HG02798 (cell line): ENCODE measurements around the gene TRHDE.

Experiments
- ATAC-seq: cut with Tn5 transposase; IDR thresholded peaks from one replicate; pipeline ENCODE4 v1.9.1; 2021; ENCODE audit warnings: mild to moderate bottlenecking; ENCODE audit not compliant: unreplicated experiment, poor library complexity

TRHDE gene

GRCh38 chr12:72272091-72272661 is at the start of gene TRHDE:
Gene TRHDE (plus strand): TSS chr12:72272370. CDS start chr12:72272644, 274 bp downstream.
- ATAC-seq, result no peak

DNA sequence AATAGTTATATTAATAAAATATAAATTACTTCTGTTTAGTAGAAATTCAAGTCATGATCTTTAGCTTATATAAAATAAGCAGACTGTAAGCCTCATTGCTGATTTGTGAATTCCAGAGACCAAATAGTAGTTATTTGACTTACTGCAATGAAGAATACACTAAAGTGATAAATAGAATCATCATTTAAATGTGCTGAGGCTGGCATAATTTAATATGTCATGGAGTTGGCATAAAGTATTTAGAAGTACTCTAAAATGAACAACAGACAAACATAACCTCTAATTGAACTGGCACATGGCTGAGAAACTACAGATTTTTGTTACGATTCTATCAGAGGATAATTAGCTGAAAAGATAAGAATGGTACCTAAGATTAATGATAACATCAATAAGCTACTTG is 45.7 kb upstream of the TRHDE start:
- no peak for ATAC-seq

GRCh38 chr12:72228424-72228823 is 43.7 kb upstream of the TRHDE start:
- no peak for ATAC-seq

- ATAC-seq, result no peak
These were observed 41.6 kb upstream of the TRHDE start for GRCh38 chr12:72230589-72230988.

DNA sequence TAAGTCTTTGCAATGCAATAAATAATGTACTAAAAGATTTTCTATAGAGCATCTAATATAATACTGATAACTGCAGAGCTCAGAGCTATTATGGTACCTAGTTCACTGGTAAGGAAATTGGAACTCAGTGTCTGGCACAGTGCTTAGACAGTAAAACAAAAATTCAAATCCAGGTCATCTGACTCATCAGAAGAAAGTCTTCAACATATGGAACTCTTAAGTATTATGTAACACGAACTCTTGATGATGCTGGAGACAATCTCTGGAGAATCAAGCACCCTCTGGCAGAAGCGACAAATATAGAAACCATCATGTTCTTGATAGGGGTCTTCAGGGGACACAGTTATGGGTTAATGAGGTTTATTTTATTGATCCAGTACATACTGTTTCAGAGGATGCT is 37.3 kb upstream of the TRHDE start:
- ATAC-seq, result no peak

DNA sequence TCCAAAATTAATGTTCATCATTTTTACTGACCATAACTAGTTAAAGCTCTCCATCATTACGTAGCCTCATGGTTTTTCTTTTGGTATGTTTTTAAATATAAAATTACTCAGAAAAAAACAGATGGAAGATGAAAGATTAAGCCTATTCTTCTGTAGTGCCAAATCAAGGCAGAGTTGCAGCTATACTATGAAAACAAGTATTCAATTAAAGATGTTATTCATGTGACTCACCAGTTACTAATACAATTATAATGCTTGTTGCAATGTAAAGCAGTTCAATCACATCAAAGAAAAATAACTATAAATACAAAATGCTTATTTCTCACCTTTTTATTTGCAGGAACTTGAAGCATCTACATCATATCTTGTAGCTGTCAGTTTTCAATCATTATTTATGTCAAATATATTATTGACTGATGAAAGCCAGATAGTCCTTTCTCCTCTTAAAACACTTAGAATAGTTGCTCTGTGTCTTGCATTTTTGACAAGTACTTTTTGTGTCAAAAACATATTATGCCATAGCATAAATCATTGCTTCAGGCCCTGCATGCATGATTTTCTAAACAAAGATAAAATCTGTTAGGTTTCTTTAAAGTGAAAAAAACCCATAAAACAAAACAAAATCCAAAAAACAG is 36.0 kb upstream of the TRHDE start:
- no peak for ATAC-seq

DNA sequence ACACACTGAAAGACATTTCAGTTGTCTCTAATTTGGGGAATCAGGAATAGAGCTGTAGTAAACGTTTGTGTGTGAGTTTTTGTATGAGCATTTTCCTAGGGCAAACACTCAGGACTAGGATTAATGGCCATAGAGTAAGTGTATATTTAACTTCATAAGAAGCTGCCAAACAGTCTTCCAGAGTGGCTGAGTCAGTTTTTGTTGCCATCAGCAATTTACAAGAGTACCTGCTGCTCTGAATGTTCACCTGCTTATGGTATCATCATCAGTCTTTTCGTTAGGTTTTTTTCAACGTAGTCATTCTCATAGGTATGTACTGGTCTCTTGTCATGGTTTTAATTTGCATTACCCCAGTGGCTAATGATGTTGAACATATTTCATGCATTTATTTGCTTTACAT is 30.6 kb upstream of the TRHDE start:
- no peak for ATAC-seq

DNA sequence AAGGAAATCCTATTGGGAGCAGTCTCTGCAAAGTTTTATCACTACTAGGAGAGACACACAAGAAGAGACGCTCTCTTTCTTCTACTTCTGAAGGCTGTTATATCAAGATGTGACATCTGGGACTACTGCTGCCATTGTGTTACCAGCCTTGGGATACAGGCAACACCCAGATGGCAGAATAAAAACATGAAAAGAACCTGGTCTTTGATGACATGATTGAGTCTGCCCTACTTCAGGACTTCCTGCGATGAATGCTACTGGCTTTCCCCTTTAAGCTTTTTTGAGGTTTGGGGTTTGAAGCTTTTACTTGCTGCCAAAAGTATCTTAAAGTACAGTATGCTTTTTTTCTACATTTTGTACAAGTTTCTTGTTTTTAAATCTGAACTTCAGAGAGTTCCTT is 29.2 kb upstream of the TRHDE start:
- no peak for ATAC-seq

DNA sequence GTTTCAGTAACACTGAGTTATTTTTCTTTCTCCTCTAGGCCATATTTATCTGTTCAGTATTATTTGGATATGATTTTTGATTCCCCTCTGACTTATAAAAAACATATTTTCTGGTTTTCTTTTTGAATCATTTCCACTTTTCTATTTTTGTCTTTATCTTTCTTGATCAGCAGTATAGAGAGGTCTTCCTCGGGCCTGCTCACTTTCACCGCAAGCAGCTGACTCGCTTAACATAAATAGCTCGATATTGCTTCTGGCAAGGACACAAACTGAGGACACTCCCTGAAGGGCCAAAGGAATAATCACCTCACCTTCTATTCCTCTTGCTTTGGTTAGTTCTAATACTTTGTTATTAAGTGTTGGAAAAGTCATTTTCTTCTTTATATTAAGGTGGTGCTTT is 25.8 kb upstream of the TRHDE start:
- ATAC-seq, result no peak

DNA sequence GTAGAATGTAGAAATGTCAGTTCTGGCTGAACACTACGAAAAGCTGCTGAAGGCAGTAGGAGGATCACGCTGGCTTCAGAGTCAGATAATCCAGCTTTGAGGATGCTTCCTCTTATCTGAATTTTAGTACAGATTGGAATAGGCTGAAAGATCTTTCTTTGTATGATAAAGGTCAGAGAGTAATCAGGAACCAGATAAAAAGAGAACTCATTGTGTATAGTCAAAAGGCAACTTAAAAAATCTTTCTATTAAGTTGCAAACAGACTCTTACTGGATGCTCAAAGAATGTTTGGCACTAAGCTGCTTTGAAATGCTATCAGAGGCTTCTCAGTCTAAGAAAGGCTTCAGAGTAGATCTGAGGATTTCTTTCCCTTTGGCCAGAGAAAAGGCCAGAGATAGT is 21.8 kb upstream of the TRHDE start:
- no peak for ATAC-seq

DNA sequence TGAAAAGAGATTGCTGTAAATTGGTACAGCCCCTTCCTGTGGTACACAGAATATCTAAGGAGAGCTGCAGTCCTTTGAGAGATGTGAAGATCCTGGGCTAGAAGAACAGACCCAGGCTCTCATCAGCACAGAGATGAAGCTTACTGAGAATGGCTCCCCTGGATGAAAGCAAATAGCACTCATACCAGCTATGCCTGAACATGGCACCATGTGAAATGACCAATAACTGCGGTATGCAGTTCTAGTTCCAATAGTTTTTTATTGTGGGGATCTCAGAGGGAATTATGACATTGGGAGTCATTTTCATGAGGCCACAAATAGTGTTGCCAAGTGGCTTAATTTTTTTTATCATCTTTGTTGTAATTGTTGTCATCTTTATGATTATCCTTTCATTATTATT is 15.4 kb upstream of the TRHDE start:
- ATAC-seq, result no peak

DNA sequence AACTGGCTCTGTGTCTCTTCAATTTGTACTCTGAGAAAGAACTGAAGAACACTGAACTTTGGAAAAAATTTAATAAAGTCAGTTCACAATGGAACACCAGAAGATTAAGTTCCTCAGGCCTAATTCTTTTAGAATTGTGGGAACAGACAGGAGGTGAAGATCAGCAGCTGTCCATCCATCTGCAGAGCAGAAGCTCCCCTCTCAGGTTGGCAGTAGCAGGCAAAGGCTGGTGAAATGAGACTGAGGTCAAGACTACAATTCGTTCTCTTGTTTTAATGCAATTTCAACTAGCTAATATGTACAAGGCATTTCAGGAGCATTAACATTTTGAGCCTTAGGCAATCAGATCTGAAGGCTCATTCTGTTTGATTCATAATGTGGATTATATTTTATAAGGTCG is 10.3 kb upstream of the TRHDE start:
- ATAC-seq, result no peak

DNA sequence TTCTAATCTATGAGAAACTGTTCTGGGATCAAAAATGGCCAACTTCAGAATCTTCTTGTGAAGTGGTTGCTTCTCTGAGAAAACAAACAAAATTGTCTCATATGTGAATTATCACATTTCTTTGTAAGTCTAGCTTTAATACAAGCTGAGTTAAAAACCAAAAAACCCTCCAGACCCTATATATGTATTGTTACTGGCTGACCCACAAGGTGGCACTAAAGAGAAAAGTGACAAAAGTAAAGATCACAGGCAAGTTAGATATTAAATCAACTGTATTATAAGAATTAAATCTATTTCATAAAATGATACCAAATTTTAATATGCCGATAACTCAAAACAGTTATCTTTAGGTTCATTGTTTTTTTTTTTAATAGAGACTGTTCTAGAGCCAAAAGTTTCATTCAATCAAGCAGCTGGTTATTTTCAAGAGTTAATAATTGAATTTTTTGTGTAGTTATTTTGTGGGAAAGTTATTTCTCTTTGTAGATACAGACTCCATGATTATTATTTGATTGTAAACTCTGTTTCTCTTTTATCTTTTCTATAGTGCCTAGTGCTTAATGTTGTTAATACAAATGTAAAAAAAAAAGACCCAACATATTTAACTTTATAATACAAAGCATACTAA is 7.5 kb upstream of the TRHDE start:
- ATAC-seq, result no peak

GRCh38 chr12:72267974-72268373 is 4.2 kb upstream of the TRHDE start:
- no peak for ATAC-seq

- no peak for ATAC-seq
These were observed 3.8 kb upstream of the TRHDE start for GRCh38 chr12:72268386-72268785.

GRCh38 chr12:72269491-72269890 is 2.7 kb upstream of the TRHDE start:
- no peak for ATAC-seq

GRCh38 chr12:72270246-72270645 is 1.9 kb upstream of the TRHDE start:
- no peak for ATAC-seq

DNA sequence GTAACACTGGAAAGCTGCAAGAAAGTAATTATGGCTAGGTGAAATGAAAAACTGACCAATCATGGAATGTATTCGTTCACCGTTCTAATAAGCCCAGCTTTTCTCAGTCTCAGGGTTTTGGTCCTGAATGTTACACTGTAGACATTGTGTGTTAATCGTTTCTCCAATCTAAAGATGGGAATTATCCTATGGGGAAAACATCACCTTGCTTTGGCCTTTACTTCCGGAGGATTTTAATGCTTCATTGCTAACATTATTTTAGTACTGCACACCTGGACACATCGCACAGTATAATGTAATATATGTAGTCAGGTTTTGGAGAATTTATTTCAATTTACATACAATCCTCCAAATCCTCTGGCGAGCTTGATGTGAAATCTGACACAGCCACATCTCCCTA is 1.2 kb upstream of the TRHDE start:
- ATAC-seq, result no peak

- no peak for ATAC-seq
These were observed 599 bp upstream of the TRHDE start for GRCh38 chr12:72271451-72272090.

DNA sequence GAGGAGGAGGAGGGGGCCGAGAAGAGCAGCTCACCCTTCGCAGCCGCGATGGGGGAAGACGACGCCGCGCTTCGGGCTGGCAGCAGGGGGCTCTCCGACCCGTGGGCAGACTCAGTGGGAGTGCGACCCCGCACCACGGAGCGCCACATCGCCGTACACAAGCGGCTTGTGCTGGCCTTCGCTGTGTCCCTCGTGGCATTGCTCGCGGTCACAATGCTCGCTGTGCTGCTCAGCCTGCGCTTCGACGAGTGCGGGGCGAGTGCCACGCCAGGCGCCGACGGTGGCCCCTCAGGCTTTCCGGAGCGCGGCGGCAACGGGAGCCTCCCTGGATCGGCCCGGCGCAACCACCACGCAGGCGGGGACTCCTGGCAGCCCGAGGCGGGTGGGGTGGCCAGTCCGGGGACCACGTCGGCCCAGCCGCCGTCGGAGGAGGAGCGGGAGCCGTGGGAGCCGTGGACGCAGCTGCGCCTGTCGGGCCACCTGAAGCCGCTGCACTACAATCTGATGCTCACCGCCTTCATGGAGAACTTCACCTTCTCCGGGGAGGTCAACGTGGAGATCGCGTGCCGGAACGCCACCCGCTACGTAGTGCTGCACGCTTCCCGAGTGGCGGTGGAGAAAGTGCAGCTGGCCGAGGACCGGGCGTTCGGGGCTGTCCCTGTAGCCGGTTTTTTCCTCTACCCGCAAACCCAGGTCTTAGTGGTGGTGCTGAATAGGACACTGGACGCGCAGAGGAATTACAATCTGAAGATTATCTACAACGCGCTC is 745 bp downstream of the TRHDE start:
- no peak for ATAC-seq

DNA sequence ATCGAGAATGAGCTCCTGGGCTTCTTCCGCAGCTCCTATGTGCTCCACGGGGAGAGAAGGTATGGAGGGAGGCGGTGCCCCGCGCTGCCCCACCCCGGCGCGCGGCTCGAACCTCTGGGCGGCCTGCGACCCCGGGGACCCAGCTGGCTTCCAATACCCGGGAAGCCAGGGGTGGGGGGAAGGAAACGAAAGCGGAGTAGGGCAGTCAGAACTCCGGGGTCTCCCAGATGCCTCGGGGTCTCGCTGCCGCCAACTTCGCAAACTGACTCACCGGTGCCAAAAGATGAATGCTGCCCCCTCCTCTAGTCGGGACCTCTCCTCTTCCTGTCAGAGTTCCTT is 1.3 kb downstream of the TRHDE start:
- ATAC-seq, result no peak
